Vagina (tissue), 2 donors: Measurements from ENCODE around the gene PHRF1. TPM values are rescaled to one million over a fixed set of nuclear protein-coding genes. Genes with fewer than 3 reads are reported as not detected.

Experiments used
- DNase-seq, 2 donors: peaks; one replicate each; pipeline ENCODE4 v3.0.0-alpha.2; 2017; ENCODE audit errors: extremely low spot score in 2 of 2
- H3K27ac ChIP-seq: fragments of 200-600 bp; sonication (generic); one replicate; pipeline ENCODE4 v1.5.1; 2019
- H3K27me3 ChIP-seq: fragments of 200-600 bp; sonication (generic); one replicate; pipeline ENCODE4 v1.5.1; 2019
- H3K36me3 ChIP-seq, 2 donors: fragments of 200-600 bp; sonication (generic); one replicate each; pipeline ENCODE4 v1.5.1; 2017 to 2019
- H3K4me1 ChIP-seq: fragments of 200-600 bp; sonication (generic); one replicate; pipeline ENCODE4 v1.5.1; 2019
- H3K4me3 ChIP-seq, 2 donors: fragments of 200-600 bp; sonication (generic); 1 replicate in 1 of 2; 2 replicates in 1 of 2; pipeline ENCODE4 v1.5.1; 2016 to 2019
- H3K9me3 ChIP-seq: fragments of 200-600 bp; sonication (generic); one replicate; pipeline ENCODE4 v1.5.1; 2019
- POLR2A ChIP-seq, 2 donors: fragments of 450-650 bp; IDR thresholded peaks; one replicate each; pipeline ENCODE4 v1.6.1; 2017; ENCODE audit warnings: antibody characterized with exemption in 2 of 2, mild to moderate bottlenecking in 2 of 2, moderate library complexity in 2 of 2
- POLR2AphosphoS5 ChIP-seq, 2 donors: sonication (generic); formaldehyde crosslinking; IDR thresholded peaks; one replicate each; pipeline ENCODE4 v1.9.0; 2017; ENCODE audit warnings: antibody characterized with exemption in 2 of 2, mild to moderate bottlenecking in 2 of 2, low read depth in 1 of 2; ENCODE audit not compliant: insufficient read depth in 1 of 2
- intact Hi-C: fragments of 100-400 bp; cut with DNase I; formaldehyde crosslinking; loops from one replicate; pipeline ENCODE4 v1.15.1; 2023
- total RNA-seq: library from RNA; depleted of rRNA; stranded (reverse); fragments of >200 nt; gene quantifications from one replicate; pipeline ENCODE4 v1.2.3, GENCODE V29; 2016
- TF ChIP-seq, protein P1 (sequence below), 3 experiments: fragments of 450-650 bp in 2 of 3; fragments of 200-600 bp in 1 of 3; sonication (generic) in 1 of 3; IDR thresholded peaks; one replicate each; pipeline ENCODE4 v1.5.1; 2017 to 2019; ENCODE audit warnings: antibody characterized with exemption in 3 of 3, mild to moderate bottlenecking in 2 of 3, moderate library complexity in 2 of 3

Gene PHRF1
- total RNA-seq, 1 donor from 2014 or later = 26.0 TPM

- Histone ChIP-seq H3K27ac (no peak overlapping the region), H3K4me1 (peaks cover 5% of the 10 kb centered on the region), H3K27me3 (no peaks in the 10 kb centered on the region), H3K36me3 (no peaks in the 10 kb centered on the region), H3K9me3 (no peaks in the 10 kb centered on the region), H3K4me3 (no peak overlapping the region)
- TF ChIP-seq POLR2A (IDR thresholded peaks at IDR 0.05) = no peak
- no peak for TF ChIP-seq POLR2AphosphoS5 (IDR thresholded peaks at IDR 0.05; ENCODE audit: insufficient read depth in 1 of 2, low read depth in 1 of 2)
- TF ChIP-seq, protein P1, sequence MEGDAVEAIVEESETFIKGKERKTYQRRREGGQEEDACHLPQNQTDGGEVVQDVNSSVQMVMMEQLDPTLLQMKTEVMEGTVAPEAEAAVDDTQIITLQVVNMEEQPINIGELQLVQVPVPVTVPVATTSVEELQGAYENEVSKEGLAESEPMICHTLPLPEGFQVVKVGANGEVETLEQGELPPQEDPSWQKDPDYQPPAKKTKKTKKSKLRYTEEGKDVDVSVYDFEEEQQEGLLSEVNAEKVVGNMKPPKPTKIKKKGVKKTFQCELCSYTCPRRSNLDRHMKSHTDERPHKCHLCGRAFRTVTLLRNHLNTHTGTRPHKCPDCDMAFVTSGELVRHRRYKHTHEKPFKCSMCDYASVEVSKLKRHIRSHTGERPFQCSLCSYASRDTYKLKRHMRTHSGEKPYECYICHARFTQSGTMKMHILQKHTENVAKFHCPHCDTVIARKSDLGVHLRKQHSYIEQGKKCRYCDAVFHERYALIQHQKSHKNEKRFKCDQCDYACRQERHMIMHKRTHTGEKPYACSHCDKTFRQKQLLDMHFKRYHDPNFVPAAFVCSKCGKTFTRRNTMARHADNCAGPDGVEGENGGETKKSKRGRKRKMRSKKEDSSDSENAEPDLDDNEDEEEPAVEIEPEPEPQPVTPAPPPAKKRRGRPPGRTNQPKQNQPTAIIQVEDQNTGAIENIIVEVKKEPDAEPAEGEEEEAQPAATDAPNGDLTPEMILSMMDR (IDR thresholded peaks at IDR 0.05) = no peak
- intact Hi-C loops = no loop called here
- DNase-seq = no peak
Measured at GRCh38 chr11:628056-628455, 51.8 kb downstream of the PHRF1 start.

DNA sequence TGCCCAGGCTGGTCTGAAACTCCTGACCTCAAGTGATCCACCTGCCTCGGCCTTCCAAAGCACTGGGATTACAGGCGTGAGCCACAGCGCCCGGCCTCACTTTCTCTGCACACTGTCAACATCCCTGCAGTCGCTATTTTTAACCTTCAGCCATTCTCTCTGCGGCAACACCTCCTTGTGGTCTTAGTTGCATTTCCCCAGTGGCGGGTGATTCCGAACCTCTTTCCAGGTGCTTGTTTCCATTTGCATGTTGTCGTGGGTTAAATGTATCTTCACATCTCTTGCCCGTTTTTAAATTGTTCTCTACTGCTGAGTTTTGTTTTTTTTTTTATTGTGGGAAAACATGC lies 52.9 kb downstream of the PHRF1 start:
- no peak for TF ChIP-seq POLR2AphosphoS5 (IDR thresholded peaks at IDR 0.05; ENCODE audit: insufficient read depth in 1 of 2, low read depth in 1 of 2)
- TF ChIP-seq, protein P1 (IDR thresholded peaks at IDR 0.05) = no peak
- TF ChIP-seq POLR2A (IDR thresholded peaks at IDR 0.05) = no peak
- Histone ChIP-seq H3K27me3 (no peaks in the 10 kb centered on the region), H3K4me1 (peaks cover 5% of the 10 kb centered on the region), H3K9me3 (no peaks in the 10 kb centered on the region), H3K27ac (no peak overlapping the region), H3K4me3 (no peak overlapping the region), H3K36me3 (no peaks in the 10 kb centered on the region)
- intact Hi-C loops = no loop called here
- DNase-seq = no peak

DNA sequence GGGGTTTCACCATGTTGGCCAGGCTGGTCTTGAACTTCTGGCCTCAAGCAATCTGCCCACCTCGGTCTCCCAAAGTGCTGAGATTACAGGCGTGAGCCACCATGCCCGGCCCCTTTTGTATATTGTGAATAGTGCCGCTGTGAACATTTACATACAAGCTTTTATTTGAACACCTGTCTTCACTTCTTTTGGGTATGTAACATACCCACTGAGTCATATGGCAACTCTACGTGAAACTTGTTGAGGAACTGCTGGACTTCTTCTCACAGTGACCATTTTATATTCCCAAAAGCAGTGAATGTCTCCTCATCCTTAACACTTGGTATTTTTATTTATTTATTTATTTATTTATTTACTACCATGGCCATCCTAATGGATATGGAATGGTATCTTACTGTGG lies 54.6 kb downstream of the PHRF1 start:
- intact Hi-C loops = no loop called here
- H3K36me3 ChIP-seq = no peaks in the 10 kb centered on the region
- TF ChIP-seq POLR2AphosphoS5 (IDR thresholded peaks at IDR 0.05; ENCODE audit: insufficient read depth in 1 of 2, low read depth in 1 of 2) = no peak
- TF ChIP-seq, protein P1 (IDR thresholded peaks at IDR 0.05) = no peak
- TF ChIP-seq POLR2A (IDR thresholded peaks at IDR 0.05) = no peak

GRCh38 chr11:635945-636510 lies 59.8 kb downstream of the PHRF1 start:
- Histone ChIP-seq H3K4me3 (no peak overlapping the region), H3K36me3 (no peaks in the 10 kb centered on the region), H3K27ac (no peak overlapping the region), H3K4me1 (peaks cover 17% of the 10 kb centered on the region), H3K27me3 (no peaks in the 10 kb centered on the region), H3K9me3 (no peaks in the 10 kb centered on the region)
- TF ChIP-seq POLR2AphosphoS5 (IDR thresholded peaks at IDR 0.05; ENCODE audit: insufficient read depth in 1 of 2, low read depth in 1 of 2) (no peak), POLR2A (IDR thresholded peaks at IDR 0.05) (no peak)
- TF ChIP-seq, protein P1 (IDR thresholded peaks at IDR 0.05) = no peak
- intact Hi-C loops = no loop called here
- DNase-seq = no peak

More for the DNA sequence above, 54.6 kb downstream of the PHRF1 start:
- Histone ChIP-seq H3K27me3 (no peaks in the 10 kb centered on the region), H3K4me3 (no peak overlapping the region), H3K4me1 (peaks cover 5% of the 10 kb centered on the region), H3K9me3 (no peaks in the 10 kb centered on the region), H3K27ac (no peak overlapping the region)
- no peak for DNase-seq

DNA sequence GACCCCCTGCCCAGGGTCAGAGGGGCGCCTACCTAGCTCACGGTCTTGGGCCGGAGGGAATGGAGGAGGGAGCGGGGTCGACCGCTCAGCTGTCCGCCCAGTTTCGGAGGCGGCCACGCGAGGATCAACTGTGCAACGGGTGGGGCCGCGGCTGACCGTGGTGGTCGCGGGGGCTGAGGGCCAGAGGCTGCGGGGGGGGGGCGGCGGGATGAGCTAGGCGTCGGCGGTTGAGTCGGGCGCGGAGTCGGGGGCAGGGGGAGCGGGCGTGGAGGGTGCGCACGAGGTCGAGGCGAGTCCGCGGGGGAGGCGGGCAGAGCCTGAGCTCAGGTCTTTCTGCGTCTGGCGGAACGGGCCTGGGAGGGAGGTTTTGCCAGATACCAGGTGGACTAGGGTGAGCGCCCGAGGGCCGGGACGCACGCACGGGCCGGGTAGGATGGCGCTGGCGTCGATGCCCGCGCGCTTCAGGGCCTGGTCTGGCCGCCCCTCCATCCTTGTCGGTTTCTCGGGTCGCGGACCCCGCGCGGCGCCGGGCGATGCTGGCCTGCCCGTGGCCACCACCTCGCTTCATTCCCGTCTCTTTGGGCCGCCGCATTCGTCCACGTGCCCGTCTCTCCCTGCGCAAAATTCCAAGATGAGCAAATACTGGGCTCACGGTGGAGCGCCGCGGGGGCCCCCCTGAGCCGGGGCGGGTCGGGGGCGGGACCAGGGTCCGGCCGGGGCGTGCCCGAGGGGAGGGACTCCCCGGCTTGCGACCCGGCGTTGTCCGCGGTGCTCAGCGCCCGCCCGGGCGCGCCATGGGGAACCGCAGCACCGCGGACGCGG lies 60.5 kb downstream of the PHRF1 start, which contains the start of gene DRD4:
Gene DRD4, plus strand, starts transcription at position 759 of the 822 bp plus-strand sequence. Its CDS starts 36 bp downstream, at position 795.
- no peak for TF ChIP-seq POLR2AphosphoS5 (IDR thresholded peaks at IDR 0.05; ENCODE audit: insufficient read depth in 1 of 2, low read depth in 1 of 2)
- TF ChIP-seq, protein P1 (IDR thresholded peaks at IDR 0.05) = no peak
- no peak for TF ChIP-seq POLR2A (IDR thresholded peaks at IDR 0.05)
- intact Hi-C loops = no loop called here
- no peak for DNase-seq
- Histone ChIP-seq H3K4me1 (peaks cover 17% of the 10 kb centered on the region), H3K27ac (no peak within 1 kb of the TSS), H3K9me3 (no peaks in the 10 kb centered on the region), H3K27me3 (no peaks in the 10 kb centered on the region), H3K36me3 (no peaks in the 10 kb centered on the region), H3K4me3 (peak within 1 kb of the TSS; percentile 29 to 46)
